Measurements from ENCODE around the gene TSHR. TPM values are rescaled to one million over a fixed set of nuclear protein-coding genes. Genes with fewer than 3 reads are reported as not detected.
"Not testable (repeated sequence)": the region's sequence is repeated elsewhere in the genome, so short reads cannot be mapped to it uniquely, and the experiment has no call there.

The TSHR gene
- total RNA-seq, 1 experiment from 2014 or later: not detected

DNA sequence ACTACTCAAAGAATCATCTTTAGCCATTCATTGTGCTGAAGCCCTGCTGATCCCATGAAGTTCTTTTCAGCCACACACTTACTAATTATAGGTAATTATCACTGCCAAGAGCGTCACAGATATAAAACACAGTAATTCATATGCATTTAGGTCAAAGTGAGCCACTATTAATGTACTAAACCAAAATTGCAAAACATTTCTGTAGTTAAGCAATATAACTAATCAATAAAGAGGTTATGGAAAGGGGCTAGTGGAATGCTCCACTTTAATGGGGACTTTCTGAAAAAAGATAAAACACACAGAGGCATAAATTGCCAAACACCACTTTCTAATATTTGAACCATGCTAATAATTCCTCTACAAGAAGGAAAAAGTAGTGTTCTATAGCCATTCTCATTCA, 7.1 kb upstream of the TSHR start:
- H3K27ac Mint-ChIP-seq (ENCODE audit: low read depth, unreplicated experiment): no peak overlapping the region
- intact Hi-C loops (cut with micrococcal nuclease): no loop called here
- no peak for DNase-seq (ENCODE audit: unreplicated experiment)
- no peaks in the 10 kb centered on the region for H3K36me3 Mint-ChIP-seq (ENCODE audit: insufficient read depth, unreplicated experiment)
- no peak overlapping the region for H3K4me3 Mint-ChIP-seq (ENCODE audit: unreplicated experiment)
- no peaks in the 10 kb centered on the region for H3K9me3 Mint-ChIP-seq (ENCODE audit: unreplicated experiment)
- TF ChIP-seq, protein P1, sequence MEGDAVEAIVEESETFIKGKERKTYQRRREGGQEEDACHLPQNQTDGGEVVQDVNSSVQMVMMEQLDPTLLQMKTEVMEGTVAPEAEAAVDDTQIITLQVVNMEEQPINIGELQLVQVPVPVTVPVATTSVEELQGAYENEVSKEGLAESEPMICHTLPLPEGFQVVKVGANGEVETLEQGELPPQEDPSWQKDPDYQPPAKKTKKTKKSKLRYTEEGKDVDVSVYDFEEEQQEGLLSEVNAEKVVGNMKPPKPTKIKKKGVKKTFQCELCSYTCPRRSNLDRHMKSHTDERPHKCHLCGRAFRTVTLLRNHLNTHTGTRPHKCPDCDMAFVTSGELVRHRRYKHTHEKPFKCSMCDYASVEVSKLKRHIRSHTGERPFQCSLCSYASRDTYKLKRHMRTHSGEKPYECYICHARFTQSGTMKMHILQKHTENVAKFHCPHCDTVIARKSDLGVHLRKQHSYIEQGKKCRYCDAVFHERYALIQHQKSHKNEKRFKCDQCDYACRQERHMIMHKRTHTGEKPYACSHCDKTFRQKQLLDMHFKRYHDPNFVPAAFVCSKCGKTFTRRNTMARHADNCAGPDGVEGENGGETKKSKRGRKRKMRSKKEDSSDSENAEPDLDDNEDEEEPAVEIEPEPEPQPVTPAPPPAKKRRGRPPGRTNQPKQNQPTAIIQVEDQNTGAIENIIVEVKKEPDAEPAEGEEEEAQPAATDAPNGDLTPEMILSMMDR (IDR thresholded peaks at IDR 0.05; ENCODE audit: unreplicated experiment): no peak
- peaks cover 45% of the 10 kb centered on the region for H3K27me3 Mint-ChIP-seq (ENCODE audit: insufficient read depth, unreplicated experiment)
- ChIA-PET CTCF (interaction anchor here (0.6 kb wide), 1 partner anchor 36 kb away, joined by 3 read pairs; no protein-coding TSS in a partner anchor), POLR2A (no interaction called here)
- no peaks in the 10 kb centered on the region for H3K4me1 Mint-ChIP-seq (ENCODE audit: insufficient read depth, unreplicated experiment)
- no TSS peak for BruUV-seq (replicated peaks)

DNA sequence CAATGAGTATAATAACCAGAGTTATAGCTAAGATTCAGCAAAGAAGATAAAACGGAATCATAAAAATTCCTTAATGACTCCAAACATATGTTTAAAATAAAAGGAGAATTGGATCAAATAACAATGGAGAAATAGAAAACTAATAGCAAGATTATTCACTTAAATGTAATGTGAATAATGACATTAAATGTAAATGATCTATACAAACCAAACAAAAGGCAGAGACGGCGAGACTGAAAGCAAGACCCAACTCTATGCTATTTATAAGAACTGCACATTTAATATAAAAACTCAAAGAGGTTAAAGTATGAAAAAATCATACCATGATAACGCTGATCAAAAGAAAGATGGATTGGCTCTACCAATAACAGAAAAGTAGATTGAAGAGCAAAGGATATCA, 3.9 kb upstream of the TSHR start:
- H3K4me3 Mint-ChIP-seq (ENCODE audit: unreplicated experiment): no peak overlapping the region
- BruUV-seq (replicated peaks): no TSS peak
- no peak for DNase-seq (ENCODE audit: unreplicated experiment)
- POLR2A ChIA-PET: no interaction called here
- H3K27me3 Mint-ChIP-seq (ENCODE audit: insufficient read depth, unreplicated experiment): peaks cover 65% of the 10 kb centered on the region
- H3K4me1 Mint-ChIP-seq (ENCODE audit: insufficient read depth, unreplicated experiment): no peaks in the 10 kb centered on the region
- TF ChIP-seq, protein P1 (IDR thresholded peaks at IDR 0.05; ENCODE audit: unreplicated experiment): no peak
- intact Hi-C loops (cut with micrococcal nuclease): loop anchor here (5.0 kb wide), 1 partner anchor 261 kb away; no protein-coding TSS in a partner anchor
- H3K36me3 Mint-ChIP-seq (ENCODE audit: insufficient read depth, unreplicated experiment): no peaks in the 10 kb centered on the region
- H3K9me3 Mint-ChIP-seq (ENCODE audit: unreplicated experiment): no peaks in the 10 kb centered on the region
- no peak overlapping the region for H3K27ac Mint-ChIP-seq (ENCODE audit: low read depth, unreplicated experiment)
- CTCF ChIA-PET: interaction anchor here (2.7 kb wide), 1 partner anchor 36 kb away, joined by 7 read pairs; no protein-coding TSS in a partner anchor

DNA sequence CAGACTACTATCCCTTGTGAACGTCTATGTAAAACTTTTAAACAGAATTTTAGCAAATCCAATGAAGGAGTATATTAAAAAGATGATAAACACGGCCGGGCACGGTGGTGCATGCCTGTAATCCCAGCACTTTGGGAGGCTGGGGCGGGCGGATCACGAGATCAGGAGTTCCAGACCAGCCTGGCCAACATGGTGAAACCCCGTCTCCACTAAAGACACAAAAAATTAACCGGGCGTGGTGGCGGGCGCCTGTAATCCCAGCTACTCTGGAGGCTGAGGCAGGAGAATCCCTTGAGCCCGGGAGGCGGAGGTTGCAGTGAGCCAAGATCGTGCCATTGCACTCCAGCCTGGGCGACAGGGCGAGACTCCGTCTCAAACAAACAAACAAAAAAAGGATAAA, 2.2 kb upstream of the TSHR start:
- intact Hi-C loops (cut with micrococcal nuclease): loop anchor here (5.0 kb wide), 1 partner anchor 259 kb away; no protein-coding TSS in a partner anchor
- H3K27ac Mint-ChIP-seq (ENCODE audit: low read depth, unreplicated experiment); H3K4me1 Mint-ChIP-seq (ENCODE audit: insufficient read depth, unreplicated experiment); H3K4me3 Mint-ChIP-seq (ENCODE audit: unreplicated experiment); POLR2A ChIA-PET; DNase-seq (ENCODE audit: unreplicated experiment); BruUV-seq (replicated peaks); H3K36me3 Mint-ChIP-seq (ENCODE audit: insufficient read depth, unreplicated experiment); H3K9me3 Mint-ChIP-seq (ENCODE audit: unreplicated experiment): not testable (repeated sequence)
- peaks cover 82% of the 10 kb centered on the region for H3K27me3 Mint-ChIP-seq (ENCODE audit: insufficient read depth, unreplicated experiment)
- CTCF ChIA-PET: interaction anchor here (0.7 to 9.6 kb wide), 7 partner anchors 9 to 580 kb away, joined by 3 to 140 read pairs (median 4); partner anchors contain the start of gene SEL1L

DNA sequence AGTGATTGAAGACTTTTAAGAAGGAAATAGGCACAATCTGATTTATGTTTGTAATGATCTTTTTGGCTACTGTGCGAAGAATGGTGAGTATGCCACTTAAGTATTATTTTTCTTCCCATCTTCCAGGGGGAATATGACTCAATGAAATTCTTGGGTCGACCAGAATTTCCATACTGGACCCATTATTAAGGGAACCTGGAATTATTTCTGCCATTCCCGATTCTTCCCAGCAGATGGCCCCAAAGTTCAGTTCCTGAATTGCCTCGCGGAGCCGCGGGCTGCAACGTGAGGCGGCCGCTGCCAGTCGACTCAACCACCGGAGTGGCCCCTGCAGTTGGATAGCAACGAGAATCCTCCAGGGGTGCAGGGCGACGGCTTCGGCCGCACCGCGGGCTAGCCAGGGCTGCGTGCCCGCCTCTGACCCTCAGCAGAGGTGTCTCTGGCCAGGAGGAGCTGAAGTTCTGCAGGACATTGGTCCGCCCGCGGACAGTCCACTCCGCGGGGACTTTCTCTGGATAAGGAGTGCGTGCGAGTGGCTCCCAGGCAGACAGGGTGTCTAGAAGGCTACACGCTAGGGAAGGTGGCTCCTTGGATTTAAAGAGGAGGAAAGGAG, 628 bp upstream of the TSHR start:
- no peaks in the 10 kb centered on the region for H3K9me3 Mint-ChIP-seq (ENCODE audit: unreplicated experiment)
- intact Hi-C loops (cut with micrococcal nuclease): loop anchor here (1.0 to 5.0 kb wide), 4 partner anchors 33 to 258 kb away; no protein-coding TSS in a partner anchor
- no peaks in the 10 kb centered on the region for H3K4me1 Mint-ChIP-seq (ENCODE audit: insufficient read depth, unreplicated experiment)
- TF ChIP-seq, protein P1 (IDR thresholded peaks at IDR 0.05; ENCODE audit: unreplicated experiment): peak; percentile 76
- no peak overlapping the region for H3K27ac Mint-ChIP-seq (ENCODE audit: low read depth, unreplicated experiment)
- peak; percentile 75 for DNase-seq (ENCODE audit: unreplicated experiment)
- H3K36me3 Mint-ChIP-seq (ENCODE audit: insufficient read depth, unreplicated experiment): no peaks in the 10 kb centered on the region
- BruUV-seq (replicated peaks): no TSS peak
- CTCF ChIA-PET: interaction anchor here (0.6 to 9.6 kb wide), 25 partner anchors 8 to 739 kb away, joined by 3 to 140 read pairs (median 4); no protein-coding TSS in a partner anchor
- H3K27me3 Mint-ChIP-seq (ENCODE audit: insufficient read depth, unreplicated experiment): peaks cover 76% of the 10 kb centered on the region
- POLR2A ChIA-PET: no interaction called here
- H3K4me3 Mint-ChIP-seq (ENCODE audit: unreplicated experiment): peak overlapping the region; percentile 70

Data from MCF 10A (cell line).